Smooth muscle cell (in vitro differentiated cells): ENCODE results near the gene GATB. TPM values are rescaled to one million over a fixed set of nuclear protein-coding genes. Genes with fewer than 3 reads are reported as not detected.

Experiments used
- DNase-seq: peaks from one replicate; lab custom pipeline; 2025; ENCODE audit not compliant: unreplicated experiment; lab: John Stamatoyannopoulos, UW
- H2AFZ ChIP-seq: fragments of 200-600 bp; sonication (generic); 2 replicates; pipeline ENCODE4 v1.6.0; 2016; ENCODE audit warnings: antibody characterized with exemption, low read depth, mild to moderate bottlenecking
- H3F3A ChIP-seq: fragments of 200-600 bp; sonication (generic); 2 replicates; pipeline ENCODE4 v1.6.0; 2017; ENCODE audit warnings: antibody characterized with exemption, low read depth
- H3K27ac ChIP-seq: fragments of 200-600 bp; sonication (generic); 2 replicates; pipeline ENCODE4 v1.5.1; 2016; ENCODE audit warnings: low read depth, mild to moderate bottlenecking
- H3K27me3 ChIP-seq: fragments of 200-600 bp; sonication (generic); 2 replicates; pipeline ENCODE4 v1.6.1; 2016; ENCODE audit warnings: low read depth, mild to moderate bottlenecking
- H3K36me3 ChIP-seq: fragments of 200-600 bp; sonication (generic); 2 replicates; pipeline ENCODE4 v1.5.1; 2016; ENCODE audit warnings: low read depth
- H3K4me1 ChIP-seq: fragments of 200-600 bp; sonication (generic); 2 replicates; pipeline ENCODE4 v1.5.1; 2016; ENCODE audit warnings: low read depth
- H3K4me2 ChIP-seq: fragments of 200-600 bp; sonication (generic); 2 replicates; pipeline ENCODE4 v1.6.0; 2016; ENCODE audit warnings: mild to moderate bottlenecking
- H3K4me3 ChIP-seq: fragments of 200-600 bp; sonication (generic); 2 replicates; pipeline ENCODE4 v1.5.1; 2016; ENCODE audit warnings: mild to moderate bottlenecking
- H3K79me2 ChIP-seq: fragments of 200-600 bp; sonication (generic); 2 replicates; pipeline ENCODE4 v1.6.0; 2016; ENCODE audit warnings: low read depth, mild to moderate bottlenecking
- H3K9ac ChIP-seq: fragments of 200-600 bp; sonication (generic); 2 replicates; pipeline ENCODE4 v1.6.0; 2016; ENCODE audit warnings: low read depth
- H3K9me3 ChIP-seq: fragments of 200-600 bp; sonication (generic); replicated peaks from 2 replicates; pipeline ENCODE4 v1.5.1; 2016; ENCODE audit warnings: low read depth
- H4K20me1 ChIP-seq: fragments of 200-600 bp; sonication (generic); 2 replicates; pipeline ENCODE4 v1.6.0; 2016; ENCODE audit warnings: low read depth
- WGBS: methylation state at CpG from one replicate; pipeline ENCODE4 v1.1.7; 2016; ENCODE audit warnings: low lambda C conversion rate; 5-methylcytosine and 5-hydroxymethylcytosine counted together
- polyA plus RNA-seq: library from polyadenylated mRNA; unstranded; fragments of >200 nt; fragmentation: Nextera tagmentation; extraction: Ambion mirVana; gene quantifications from 2 replicates; pipeline ENCODE4 v1.2.1, GENCODE V29; 2016
- total RNA-seq: library from RNA; depleted of rRNA; stranded (reverse); fragments of >200 nt; gene quantifications from 2 replicates; pipeline ENCODE4 v1.2.3, GENCODE V29; 2014
- TF ChIP-seq, protein P1 (sequence below): fragments of 200-600 bp; sonication (generic); IDR thresholded peaks from 2 replicates; pipeline ENCODE4 v1.5.1; 2017; ENCODE audit warnings: borderline replicate concordance, mild to moderate bottlenecking, antibody characterized with exemption; ENCODE audit not compliant: insufficient read depth, poor library complexity, severe bottlenecking

Gene GATB
- total and polyA plus RNA-seq, 2 experiments from 2014 or later: 15.7 to 17.6 TPM

DNA sequence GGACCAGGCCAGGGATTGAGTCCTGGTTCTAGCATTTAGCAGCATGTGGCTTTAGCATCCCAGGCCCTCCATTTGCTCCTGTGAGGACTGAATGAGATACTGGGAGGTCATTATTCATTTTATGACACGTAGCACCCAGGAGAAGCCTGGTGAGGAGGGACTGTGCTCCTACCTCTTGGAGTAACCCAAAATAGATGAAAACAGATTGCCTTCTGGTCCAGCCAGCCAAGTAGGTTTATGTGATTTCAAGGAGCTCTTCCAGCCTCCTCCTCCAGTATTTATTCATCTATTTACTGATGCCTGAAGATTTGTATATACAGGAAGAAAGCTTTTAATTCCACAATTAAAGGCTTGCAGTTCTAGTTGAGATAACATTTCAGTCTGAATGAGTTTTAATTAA lies 109.3 kb downstream of the GATB start:
- Histone ChIP-seq H4K20me1 (no peaks in the 10 kb centered on the region), H3K4me3 (no peak overlapping the region), H3K79me2 (no peaks in the 10 kb centered on the region), H3K9me3 (no peaks in the 10 kb centered on the region), H3K9ac (no peak overlapping the region), H2AFZ (no peak overlapping the region), H3K36me3 (no peaks in the 10 kb centered on the region), H3F3A (no peaks in the 10 kb centered on the region), H3K27ac (no peak overlapping the region), H3K4me1 (no peaks in the 10 kb centered on the region), H3K27me3 (peaks cover 8% of the 10 kb centered on the region), H3K4me2 (no peak overlapping the region)
- 100% methylated on average over 1 of the region's 1 CpG for WGBS
- TF ChIP-seq, protein P1, sequence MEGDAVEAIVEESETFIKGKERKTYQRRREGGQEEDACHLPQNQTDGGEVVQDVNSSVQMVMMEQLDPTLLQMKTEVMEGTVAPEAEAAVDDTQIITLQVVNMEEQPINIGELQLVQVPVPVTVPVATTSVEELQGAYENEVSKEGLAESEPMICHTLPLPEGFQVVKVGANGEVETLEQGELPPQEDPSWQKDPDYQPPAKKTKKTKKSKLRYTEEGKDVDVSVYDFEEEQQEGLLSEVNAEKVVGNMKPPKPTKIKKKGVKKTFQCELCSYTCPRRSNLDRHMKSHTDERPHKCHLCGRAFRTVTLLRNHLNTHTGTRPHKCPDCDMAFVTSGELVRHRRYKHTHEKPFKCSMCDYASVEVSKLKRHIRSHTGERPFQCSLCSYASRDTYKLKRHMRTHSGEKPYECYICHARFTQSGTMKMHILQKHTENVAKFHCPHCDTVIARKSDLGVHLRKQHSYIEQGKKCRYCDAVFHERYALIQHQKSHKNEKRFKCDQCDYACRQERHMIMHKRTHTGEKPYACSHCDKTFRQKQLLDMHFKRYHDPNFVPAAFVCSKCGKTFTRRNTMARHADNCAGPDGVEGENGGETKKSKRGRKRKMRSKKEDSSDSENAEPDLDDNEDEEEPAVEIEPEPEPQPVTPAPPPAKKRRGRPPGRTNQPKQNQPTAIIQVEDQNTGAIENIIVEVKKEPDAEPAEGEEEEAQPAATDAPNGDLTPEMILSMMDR: no peak
- no peak for DNase-seq

DNA sequence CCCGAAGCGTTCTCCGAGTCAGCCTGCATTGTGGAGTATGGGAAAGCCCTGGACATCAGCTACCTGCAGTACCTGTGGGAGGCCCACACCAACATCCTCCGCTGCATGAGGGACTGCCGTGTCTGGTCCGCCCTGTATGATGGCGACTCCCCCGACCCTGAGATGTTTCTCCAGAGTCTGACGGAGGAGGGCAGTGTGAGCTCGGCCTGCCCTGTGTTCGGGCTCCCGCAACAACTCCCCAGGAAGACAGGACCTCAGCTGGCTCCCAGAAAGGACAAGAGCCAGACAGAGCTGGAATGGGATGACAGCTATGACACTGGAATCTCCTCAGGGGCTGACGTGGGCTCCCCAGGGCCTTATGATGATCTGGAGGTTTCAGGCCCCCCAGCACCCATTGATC lies 111.3 kb downstream of the GATB start:
- H3K4me2 ChIP-seq: no peak overlapping the region
- no peaks in the 10 kb centered on the region for H4K20me1 ChIP-seq
- H3K9me3 ChIP-seq: no peaks in the 10 kb centered on the region
- H3K9ac ChIP-seq: no peak overlapping the region
- H3K27me3 ChIP-seq: peaks cover 8% of the 10 kb centered on the region
- DNase-seq: no peak
- no peak overlapping the region for H3K27ac ChIP-seq
- H2AFZ ChIP-seq: no peak overlapping the region
- TF ChIP-seq, protein P1: no peak
- no peaks in the 10 kb centered on the region for H3K79me2 ChIP-seq
- no peaks in the 10 kb centered on the region for H3K4me1 ChIP-seq
- WGBS: 94% methylated on average over 13 of the region's 13 CpGs
- no peaks in the 10 kb centered on the region for H3K36me3 ChIP-seq
- H3K4me3 ChIP-seq: no peak overlapping the region
- no peaks in the 10 kb centered on the region for H3F3A ChIP-seq

DNA sequence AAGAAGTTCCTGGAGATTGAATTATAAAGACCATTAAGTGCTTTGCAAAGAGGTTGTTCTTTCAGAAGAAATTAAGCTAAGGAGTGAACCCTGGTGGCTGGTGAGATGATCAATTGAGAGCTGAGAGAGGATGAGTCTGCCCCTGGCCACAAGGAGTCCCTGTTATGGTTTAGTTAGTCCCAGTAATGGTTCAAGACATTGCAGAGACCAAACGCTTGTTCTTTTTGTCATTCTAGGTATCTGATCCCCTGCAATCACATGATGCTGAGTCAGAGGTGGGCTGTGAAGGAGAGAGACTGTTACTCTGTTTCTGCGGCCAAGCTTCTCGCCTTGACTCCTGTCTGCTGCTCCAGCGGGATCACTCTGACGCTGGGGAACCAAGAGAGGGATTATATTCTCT lies 114.5 kb downstream of the GATB start:
- no peak overlapping the region for H3K4me2 ChIP-seq
- H3K9me3 ChIP-seq: no peaks in the 10 kb centered on the region
- H3F3A ChIP-seq: no peaks in the 10 kb centered on the region
- H2AFZ ChIP-seq: no peak overlapping the region
- H3K27me3 ChIP-seq: peaks cover 5% of the 10 kb centered on the region
- TF ChIP-seq, protein P1: no peak
- H3K27ac ChIP-seq: no peak overlapping the region
- no peaks in the 10 kb centered on the region for H4K20me1 ChIP-seq
- no peaks in the 10 kb centered on the region for H3K4me1 ChIP-seq
- H3K9ac ChIP-seq: no peak overlapping the region
- no peak for DNase-seq
- 40% methylated on average over 5 of the region's 5 CpGs for WGBS
- H3K36me3 ChIP-seq: no peaks in the 10 kb centered on the region
- H3K79me2 ChIP-seq: no peaks in the 10 kb centered on the region
- H3K4me3 ChIP-seq: no peak overlapping the region

DNA sequence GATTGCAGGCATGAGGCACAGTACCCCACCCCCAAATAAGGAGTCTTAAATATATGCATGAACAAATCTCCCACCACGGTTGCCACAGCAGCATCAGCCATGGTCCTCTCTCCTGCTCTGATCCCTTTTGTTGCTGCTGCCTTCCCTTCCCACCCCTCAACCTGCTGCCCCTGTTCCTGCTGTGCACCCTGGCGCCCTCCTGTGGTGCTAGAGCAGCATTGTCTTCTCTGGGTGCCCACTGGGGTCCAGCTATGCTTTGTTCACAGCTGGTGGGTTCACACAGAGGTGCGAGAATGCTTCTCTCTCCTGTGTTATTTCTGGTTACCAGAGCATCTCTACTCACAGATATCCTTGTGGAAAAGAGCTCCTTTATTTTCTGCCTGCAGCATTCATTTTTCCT lies 116.2 kb downstream of the GATB start:
- no peak overlapping the region for H3K9ac ChIP-seq
- WGBS: 47% methylated on average over 3 of the region's 3 CpGs
- H2AFZ ChIP-seq: no peak overlapping the region
- no peaks in the 10 kb centered on the region for H3K36me3 ChIP-seq
- H3K9me3 ChIP-seq: no peaks in the 10 kb centered on the region
- peaks cover 8% of the 10 kb centered on the region for H3F3A ChIP-seq
- H3K27ac ChIP-seq: no peak overlapping the region
- no peaks in the 10 kb centered on the region for H3K4me1 ChIP-seq
- H4K20me1 ChIP-seq: no peaks in the 10 kb centered on the region
- H3K79me2 ChIP-seq: no peaks in the 10 kb centered on the region
- H3K4me2 ChIP-seq: no peak overlapping the region
- H3K4me3 ChIP-seq: no peak overlapping the region
- no peak for DNase-seq
- TF ChIP-seq, protein P1: peak; percentile 23
- H3K27me3 ChIP-seq: no peaks in the 10 kb centered on the region
